ENCODE measurements around the gene CASK.

CASK gene

DNA sequence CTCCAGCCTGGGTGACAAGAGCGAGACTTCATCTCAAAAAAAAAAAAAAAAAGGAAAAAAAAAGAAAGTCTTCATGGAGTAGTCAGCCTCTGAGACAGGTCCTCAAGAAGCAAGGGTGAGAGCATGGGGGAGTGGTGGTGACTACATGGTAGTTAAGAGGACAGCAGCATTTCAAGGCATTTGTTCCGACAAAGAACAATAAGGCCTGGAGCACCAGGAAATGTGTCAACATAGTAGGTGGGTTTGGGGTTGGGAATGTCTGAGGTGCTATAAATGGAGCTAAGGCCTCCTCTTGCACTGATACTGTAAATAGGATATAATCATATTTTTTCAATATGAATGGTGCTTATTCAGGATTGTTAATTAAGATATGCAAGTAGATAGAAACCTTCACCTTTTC lies 165.0 kb downstream of the CASK start:
- TF ChIP-seq, protein P1, sequence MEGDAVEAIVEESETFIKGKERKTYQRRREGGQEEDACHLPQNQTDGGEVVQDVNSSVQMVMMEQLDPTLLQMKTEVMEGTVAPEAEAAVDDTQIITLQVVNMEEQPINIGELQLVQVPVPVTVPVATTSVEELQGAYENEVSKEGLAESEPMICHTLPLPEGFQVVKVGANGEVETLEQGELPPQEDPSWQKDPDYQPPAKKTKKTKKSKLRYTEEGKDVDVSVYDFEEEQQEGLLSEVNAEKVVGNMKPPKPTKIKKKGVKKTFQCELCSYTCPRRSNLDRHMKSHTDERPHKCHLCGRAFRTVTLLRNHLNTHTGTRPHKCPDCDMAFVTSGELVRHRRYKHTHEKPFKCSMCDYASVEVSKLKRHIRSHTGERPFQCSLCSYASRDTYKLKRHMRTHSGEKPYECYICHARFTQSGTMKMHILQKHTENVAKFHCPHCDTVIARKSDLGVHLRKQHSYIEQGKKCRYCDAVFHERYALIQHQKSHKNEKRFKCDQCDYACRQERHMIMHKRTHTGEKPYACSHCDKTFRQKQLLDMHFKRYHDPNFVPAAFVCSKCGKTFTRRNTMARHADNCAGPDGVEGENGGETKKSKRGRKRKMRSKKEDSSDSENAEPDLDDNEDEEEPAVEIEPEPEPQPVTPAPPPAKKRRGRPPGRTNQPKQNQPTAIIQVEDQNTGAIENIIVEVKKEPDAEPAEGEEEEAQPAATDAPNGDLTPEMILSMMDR (IDR thresholded peaks at IDR 0.05; ENCODE audit: low read depth, low read length, missing control alignments) = no peak
- no peak for DNase-seq (ENCODE audit: extremely low read depth, low read depth)
- no peak overlapping the region for H3K4me3 ChIP-seq (replicated peaks; ENCODE audit: low read depth, low read length)

DNA sequence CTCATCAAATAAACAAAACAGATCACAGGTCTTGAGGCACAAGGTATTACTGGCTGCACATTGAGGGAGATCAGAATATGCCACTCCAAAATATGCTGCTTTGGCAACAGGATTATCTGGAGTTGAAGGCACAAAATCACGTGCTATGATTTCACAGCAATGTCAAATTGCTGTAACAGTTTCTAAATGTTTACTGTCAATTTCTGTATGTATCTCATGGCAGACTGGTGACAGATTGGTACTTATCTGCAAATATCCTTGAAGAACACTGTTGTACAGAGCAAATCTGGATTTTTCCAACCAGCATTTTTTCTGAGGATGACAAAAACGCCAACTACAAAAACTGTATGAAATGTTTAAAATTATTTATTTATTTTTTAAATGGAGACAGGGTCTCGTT lies 172.6 kb downstream of the CASK start:
- H3K4me3 ChIP-seq (replicated peaks; ENCODE audit: low read depth, low read length) = no peak overlapping the region
- no peak for DNase-seq (ENCODE audit: extremely low read depth, low read depth)
- TF ChIP-seq, protein P1 (IDR thresholded peaks at IDR 0.05; ENCODE audit: low read depth, low read length, missing control alignments) = no peak

DNA sequence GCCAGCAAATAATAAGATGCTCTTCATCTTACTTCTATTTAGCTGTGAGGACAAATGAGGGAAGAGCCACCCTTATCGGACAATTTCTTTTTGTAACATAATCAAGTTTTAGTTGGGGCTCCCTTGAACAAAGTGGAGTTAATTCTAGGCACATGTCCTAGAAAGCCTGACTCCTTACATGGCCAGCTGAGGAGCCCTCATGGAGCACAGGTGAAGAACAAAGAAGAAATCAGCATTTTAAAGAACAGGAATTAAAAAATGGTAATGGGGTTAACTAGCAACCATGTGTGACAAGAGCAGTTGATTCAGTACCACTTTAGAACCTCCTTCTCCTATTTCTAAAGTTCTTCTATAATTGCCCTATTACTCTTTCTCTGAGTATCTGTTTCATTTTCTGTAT lies 183.5 kb downstream of the CASK start:
- DNase-seq (ENCODE audit: extremely low read depth, low read depth) = no peak
- TF ChIP-seq, protein P1 (IDR thresholded peaks at IDR 0.05; ENCODE audit: low read depth, low read length, missing control alignments) = no peak
- no peak overlapping the region for H3K4me3 ChIP-seq (replicated peaks; ENCODE audit: low read depth, low read length)

DNA sequence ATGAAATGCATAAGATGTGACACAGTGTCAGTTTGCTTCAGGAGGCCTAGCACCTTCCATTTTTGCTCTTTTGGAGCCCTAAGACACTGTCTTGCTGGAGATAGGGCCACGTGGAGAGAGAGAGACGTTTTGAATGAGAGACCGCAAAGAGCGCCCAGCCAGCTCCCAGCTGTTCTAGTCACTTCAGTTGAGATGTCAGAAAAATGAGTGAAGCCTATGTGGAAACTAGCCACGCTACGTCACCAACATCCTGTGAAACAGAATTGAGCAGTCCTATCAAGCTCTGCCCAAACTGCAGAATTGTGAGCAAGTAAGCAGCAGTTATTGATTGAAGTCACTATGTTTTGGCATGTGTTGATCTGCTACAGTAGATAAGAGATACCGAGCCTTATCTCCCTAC lies 186.3 kb downstream of the CASK start:
- no peak overlapping the region for H3K4me3 ChIP-seq (replicated peaks; ENCODE audit: low read depth, low read length)
- no peak for DNase-seq (ENCODE audit: extremely low read depth, low read depth)
- TF ChIP-seq, protein P1 (IDR thresholded peaks at IDR 0.05; ENCODE audit: low read depth, low read length, missing control alignments) = no peak

DNA sequence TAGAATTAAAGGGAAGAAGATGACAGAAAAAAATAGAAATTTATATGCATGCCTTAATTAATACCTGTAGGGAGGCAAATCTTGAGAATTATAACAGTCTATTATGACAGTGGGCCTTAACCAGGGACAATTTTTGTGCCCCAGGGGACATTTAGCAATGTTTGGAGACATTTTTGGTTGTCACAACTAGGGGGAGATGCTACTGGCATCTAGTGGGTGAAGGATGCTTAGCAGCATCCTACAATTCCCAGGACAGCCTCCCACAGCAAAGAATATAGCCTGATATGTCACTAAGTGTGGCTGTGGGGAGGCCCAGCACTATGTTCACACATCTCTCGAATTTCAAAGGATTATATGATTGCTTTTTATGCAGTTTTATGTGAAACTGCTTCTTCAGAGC lies 188.8 kb downstream of the CASK start:
- H3K4me3 ChIP-seq (replicated peaks; ENCODE audit: low read depth, low read length) = no peak overlapping the region
- TF ChIP-seq, protein P1 (IDR thresholded peaks at IDR 0.05; ENCODE audit: low read depth, low read length, missing control alignments) = peak; percentile 32
- no peak for DNase-seq (ENCODE audit: extremely low read depth, low read depth)

DNA sequence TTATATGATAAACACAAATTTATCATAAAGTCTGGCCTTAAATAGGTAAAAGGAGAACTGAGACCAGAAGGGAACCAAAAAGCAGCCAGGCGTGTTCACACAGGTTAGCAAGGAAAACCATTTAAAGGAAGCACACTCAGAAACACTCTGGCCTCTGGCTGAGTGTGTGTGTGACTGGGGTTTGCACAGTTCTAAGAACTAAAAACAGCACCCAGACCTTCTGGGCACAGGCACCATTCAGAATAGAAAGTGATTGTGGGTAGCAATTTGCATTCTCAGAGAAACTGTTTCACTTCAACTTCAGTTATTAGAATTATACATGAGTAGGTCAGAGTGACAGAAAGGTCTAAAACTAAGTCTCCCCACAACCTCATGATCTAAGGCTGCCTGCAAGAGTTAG lies 189.4 kb downstream of the CASK start:
- H3K4me3 ChIP-seq (replicated peaks; ENCODE audit: low read depth, low read length) = no peak overlapping the region
- TF ChIP-seq, protein P1 (IDR thresholded peaks at IDR 0.05; ENCODE audit: low read depth, low read length, missing control alignments) = no peak
- no peak for DNase-seq (ENCODE audit: extremely low read depth, low read depth)

DNA sequence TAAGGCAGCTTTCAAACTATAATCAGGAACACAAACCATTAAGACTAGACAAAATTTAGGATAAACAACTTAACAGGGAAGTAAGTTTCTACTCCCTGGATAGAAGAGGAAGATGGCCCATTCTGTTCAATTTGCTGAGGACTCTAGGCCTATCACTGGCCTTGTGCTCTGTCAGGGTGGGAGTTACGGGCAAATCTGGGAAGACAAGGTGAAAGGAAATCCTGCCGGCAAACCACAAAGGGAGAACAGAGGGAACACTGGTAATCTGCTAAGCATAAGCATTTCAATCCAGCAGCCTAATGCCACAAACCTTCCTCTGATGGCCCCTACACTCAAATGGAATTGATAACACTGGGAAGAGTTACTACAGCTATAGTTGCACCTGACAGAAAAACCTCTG lies 191.1 kb downstream of the CASK start:
- H3K4me3 ChIP-seq (replicated peaks; ENCODE audit: low read depth, low read length) = no peak overlapping the region
- TF ChIP-seq, protein P1 (IDR thresholded peaks at IDR 0.05; ENCODE audit: low read depth, low read length, missing control alignments) = no peak

More for the DNA sequence above, 191.1 kb downstream of the CASK start:
- no peak for DNase-seq (ENCODE audit: extremely low read depth, low read depth)
